AG10803 (cell line): ENCODE data around the gene CTRL.
"Not testable (repeated sequence)": the region's sequence is repeated elsewhere in the genome, so short reads cannot be mapped to it uniquely, and the experiment has no call there.

Experiments
- DNase-seq: peaks from one replicate; pipeline ENCODE4 v3.0.0; 2010; ENCODE audit warnings: low read depth
- H3K4me3 ChIP-seq: 2 replicates; pipeline ENCODE4 v1.5.1; 2011; ENCODE audit warnings: mild to moderate bottlenecking, low read length, control low read depth
- TF ChIP-seq, protein P1 (sequence below): conservative IDR thresholded peaks from 2 replicates; pipeline ENCODE4 v1.5.1; 2011; ENCODE audit warnings: mild to moderate bottlenecking, low read length, control low read depth, inconsistent platforms

The CTRL gene

DNA sequence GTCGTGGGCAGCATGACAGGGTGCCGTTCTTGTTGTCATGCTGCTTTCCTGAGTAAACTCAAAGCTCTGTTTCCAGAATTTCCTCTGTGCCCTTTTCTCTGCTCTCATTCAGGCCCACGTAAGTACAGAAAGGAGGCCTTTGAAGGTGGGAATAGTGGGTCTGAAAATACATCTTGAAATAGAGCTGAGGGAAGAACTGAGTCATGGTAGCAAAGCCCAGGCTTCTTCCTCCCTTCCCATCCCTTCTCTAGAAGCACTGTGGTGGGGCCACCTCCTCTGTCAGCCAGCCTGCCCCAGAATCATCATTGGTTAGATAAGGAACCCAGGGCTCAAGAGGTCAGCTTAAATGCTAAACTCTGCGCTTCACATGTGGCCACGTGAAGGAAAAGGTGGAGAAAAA, 9.4 kb downstream of the CTRL start:
- H3K4me3 ChIP-seq, result no peak overlapping the region
- TF ChIP-seq, protein P1, sequence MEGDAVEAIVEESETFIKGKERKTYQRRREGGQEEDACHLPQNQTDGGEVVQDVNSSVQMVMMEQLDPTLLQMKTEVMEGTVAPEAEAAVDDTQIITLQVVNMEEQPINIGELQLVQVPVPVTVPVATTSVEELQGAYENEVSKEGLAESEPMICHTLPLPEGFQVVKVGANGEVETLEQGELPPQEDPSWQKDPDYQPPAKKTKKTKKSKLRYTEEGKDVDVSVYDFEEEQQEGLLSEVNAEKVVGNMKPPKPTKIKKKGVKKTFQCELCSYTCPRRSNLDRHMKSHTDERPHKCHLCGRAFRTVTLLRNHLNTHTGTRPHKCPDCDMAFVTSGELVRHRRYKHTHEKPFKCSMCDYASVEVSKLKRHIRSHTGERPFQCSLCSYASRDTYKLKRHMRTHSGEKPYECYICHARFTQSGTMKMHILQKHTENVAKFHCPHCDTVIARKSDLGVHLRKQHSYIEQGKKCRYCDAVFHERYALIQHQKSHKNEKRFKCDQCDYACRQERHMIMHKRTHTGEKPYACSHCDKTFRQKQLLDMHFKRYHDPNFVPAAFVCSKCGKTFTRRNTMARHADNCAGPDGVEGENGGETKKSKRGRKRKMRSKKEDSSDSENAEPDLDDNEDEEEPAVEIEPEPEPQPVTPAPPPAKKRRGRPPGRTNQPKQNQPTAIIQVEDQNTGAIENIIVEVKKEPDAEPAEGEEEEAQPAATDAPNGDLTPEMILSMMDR, result no peak
- no peak for DNase-seq

DNA sequence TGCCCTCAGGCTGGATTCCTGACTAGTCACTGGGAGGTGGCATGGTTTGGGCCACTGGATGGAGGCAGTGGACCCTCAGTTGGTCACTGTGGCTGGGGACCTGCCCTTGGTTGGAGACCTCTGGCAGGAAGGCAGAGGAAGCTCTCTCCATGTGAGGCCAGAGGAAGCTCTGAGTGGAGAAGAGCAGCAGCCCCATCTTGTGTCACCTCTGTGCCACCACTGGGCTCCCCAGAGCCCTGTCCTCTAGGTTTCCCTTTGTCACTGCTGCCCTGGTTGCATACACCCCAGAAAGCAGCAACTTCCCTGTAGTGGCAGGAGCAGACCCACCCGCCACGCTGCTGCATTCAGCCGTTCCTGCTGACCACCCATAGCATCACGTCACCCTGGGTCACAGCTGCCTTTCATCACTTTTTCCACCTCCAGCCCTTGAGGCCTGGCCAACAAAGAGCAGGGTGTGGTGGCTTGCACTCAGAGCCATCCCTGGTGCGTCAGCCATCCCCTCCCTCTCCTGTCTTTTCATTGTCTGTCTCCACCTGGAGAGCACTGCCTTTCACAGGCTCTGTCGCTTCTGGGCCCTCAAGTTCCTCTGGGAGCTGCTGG, 11.9 kb downstream of the CTRL start:
- TF ChIP-seq, protein P1, result no peak
- no peak overlapping the region for H3K4me3 ChIP-seq
- DNase-seq, result no peak

DNA sequence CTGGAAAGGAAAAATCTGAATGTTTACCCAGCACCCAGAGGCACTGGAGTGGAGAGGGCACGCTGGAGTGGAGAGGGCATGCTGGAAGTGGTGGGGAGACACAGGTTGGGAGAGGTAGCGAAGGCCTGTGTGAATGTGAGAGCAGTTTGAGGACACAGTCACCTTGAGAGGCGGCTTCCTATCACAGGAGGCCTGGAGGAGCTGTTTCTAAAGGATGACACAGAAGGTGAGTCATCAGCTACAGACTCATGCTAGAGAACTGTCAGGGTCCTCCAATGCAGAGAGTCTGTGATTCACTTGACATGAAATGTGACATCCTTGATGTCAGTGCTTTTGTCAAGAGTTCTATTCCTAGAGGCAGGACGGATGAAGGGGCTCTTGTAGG, 13.8 kb downstream of the CTRL start:
- TF ChIP-seq, protein P1, result no peak
- DNase-seq, result peak; percentile 73
- H3K4me3 ChIP-seq, result no peak overlapping the region

DNA sequence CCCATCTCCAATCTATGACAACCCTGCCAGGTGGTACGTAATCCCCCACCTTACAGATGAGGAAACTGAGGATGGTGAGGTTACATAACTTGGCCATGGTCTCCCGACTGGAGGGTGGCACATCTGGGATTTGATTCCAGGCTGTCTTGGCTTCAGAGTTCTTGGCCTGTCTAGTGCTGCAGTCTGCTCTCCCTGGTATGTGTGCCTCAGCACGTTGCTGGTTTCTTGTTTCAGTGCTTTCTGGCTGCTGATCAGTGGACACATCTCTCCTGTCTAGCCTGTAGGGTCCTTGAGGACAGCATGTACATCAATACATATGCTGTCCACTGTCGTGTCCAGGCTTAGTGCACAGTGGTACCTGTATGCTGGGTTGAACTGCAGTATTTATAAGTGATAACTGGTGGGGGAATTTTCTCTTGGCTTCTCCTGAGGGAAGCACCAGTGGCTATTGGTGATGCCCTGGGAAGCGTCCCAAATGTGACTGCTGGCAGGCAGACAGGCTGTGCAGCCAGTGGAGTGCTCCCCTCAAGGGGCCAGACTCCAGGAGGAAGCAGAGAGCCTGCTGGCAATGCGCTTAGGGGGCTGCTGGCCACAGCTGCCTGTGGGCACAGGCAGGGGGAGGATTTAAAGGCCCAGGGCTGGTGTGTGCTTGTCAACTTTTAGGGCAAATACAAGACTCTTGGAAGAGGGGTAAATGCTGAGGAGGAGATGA, 14.4 kb downstream of the CTRL start:
- no peak overlapping the region for H3K4me3 ChIP-seq
- TF ChIP-seq, protein P1, result no peak
- DNase-seq, result peak; percentile 65

DNA sequence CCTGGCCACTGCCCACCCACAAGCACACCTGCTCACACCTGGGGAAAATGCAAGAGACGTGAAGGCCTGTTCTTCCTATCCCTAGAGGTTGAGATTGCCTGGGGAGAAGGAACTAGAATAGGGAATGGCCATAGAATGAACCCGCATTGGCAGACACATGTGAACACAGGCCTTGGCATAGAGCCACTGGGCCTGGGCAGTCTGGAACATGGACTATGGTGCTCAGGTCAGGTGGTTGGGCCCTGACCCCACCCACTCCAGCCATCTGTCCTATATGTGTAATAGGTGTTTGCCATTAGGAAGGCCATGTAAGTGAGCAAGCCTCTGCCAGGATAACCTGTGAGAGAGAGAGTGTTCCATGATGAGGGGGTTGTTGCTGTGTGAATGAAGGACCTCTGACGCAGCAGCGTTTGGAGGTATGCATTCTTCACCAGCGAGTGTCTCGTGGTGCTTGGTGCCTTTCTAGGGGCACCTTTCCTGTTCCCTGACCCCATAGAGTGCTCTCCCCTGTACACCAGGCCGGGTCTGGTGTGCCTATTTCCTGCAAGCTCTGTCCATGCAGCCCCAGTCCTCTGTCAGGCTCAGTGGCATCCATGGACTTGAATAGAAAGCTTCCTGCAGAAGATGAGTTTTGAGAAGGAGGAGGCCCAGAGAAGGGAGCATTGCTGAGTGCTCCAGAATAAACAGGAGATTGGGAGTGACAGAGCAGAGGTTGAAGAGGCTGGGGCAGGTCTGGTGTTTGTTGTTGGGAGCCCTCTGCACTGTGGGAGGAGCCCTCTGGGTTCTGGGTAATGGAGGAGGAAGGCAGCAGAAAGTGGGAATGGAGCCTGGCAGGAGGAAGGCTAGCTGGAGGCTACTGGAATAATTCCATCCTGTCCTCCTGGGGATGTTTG, 15.6 kb downstream of the CTRL start:
- no peak for DNase-seq
- TF ChIP-seq, protein P1, result no peak
- no peak overlapping the region for H3K4me3 ChIP-seq

DNA sequence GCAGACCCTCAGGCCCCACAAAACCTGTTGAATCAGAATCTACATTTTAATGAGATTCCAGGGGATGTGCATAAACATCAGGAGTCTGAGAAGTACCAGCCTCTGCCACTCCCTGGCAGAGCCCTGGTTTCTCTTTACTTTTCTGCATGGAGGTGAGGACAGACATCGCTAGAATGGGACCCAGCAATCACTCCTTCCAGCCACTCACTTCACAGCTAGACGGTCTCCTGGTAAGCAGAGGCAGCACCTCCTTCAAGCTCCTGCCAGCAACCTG, 16.2 kb downstream of the CTRL start:
- H3K4me3 ChIP-seq, DNase-seq: not testable (repeated sequence)

DNA sequence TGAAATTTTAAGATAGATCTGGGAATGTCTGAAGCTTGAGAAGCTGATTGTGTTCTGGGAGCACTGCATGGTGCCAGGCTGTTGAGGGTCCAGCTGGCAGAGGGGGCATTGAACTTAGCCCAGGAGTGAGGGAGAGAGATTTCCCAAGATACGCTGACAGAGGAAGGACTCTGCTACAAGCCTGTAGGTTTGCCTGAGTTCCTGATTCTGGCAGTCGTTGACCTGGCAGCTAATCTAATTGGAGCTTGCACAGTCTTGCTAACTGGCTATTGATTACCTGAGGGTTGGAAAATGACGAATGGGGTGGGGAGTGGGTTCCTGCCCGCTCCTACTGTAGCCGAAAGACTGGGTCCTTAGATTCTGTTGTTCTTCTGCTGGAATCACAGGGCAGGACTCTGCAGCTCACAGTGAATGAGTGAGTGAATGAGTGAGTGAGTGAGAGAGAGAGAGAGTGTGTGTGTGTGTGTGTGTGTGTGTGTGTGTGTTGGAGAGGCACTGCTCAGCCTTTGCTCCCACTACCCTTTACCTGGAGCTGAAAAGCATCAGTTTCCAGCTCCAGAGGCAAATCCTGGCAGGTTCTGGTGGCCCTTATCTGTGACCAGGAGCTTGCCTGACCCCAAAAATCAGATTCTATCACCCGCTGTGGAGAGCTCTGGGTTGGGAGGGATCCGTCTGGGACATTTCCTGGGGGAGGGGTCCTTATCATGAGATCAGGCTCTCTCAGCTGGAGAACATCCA, 16.7 kb downstream of the CTRL start:
- TF ChIP-seq, protein P1, result no peak
- DNase-seq, result no peak
- H3K4me3 ChIP-seq, result no peak overlapping the region
